ENCODE measurements around the gene BANK1.

BANK1 gene

DNA sequence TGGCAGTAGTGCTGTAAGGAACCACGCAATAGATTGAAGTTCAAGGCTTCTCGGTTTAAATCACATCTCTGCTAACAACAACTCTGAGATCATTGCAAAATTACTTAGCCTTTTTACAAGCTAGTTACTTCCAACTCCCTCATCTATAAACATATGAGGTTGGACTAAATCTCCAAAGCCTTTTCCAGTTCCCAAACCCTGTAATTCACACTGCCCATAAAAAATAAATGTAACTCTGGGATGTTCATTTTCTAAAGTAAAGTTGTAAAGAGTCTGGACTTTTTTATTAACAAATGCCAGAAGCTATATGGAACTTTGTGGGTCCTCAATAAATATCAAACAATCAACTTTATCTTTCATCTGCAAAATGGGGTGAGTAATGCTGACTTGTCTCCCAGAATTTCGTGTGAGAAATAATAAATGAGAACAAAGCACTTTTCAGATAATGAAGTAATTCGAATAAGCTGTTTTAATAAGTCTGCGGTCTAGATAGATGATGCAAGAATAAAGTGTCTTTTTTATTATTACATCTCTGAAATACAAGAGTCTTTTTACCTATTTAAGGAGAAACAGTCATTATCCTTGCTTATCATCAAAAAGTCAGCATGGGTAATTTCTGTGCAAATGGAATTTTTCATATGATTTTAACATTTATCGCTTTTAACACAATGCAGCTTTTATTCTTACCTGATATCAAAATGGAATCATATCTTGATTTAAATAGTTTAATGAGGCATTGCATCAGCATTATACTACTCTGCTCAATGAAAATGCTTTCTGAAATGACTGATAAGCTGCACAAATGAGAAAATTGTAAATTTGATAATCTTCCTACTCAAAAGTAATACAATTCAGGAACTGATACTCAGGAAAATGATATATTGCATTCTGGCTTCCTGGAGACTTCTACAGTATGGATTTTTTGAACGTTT, 252.6 kb downstream of the BANK1 start (continued):
- TF ChIP-seq POU6F1 (CRISPR knock-in tag; IDR thresholded peaks at IDR 0.05; ENCODE audit: borderline replicate concordance, low read depth) (no peak; the same call in 1 of the 2 replicates), RARB (CRISPR knock-in tag; IDR thresholded peaks at IDR 0.05) (no peak), ZNF8 (CRISPR knock-in tag; IDR thresholded peaks at IDR 0.05) (no peak), PATZ1 (CRISPR knock-in tag; IDR thresholded peaks at IDR 0.05; ENCODE audit: borderline replicate concordance) (no peak), ZFP3 (CRISPR knock-in tag; IDR thresholded peaks at IDR 0.05) (0 out of 2 replicates have a peak, but pooled peaks have one; percentile 27), OSR1 (CRISPR knock-in tag; IDR thresholded peaks at IDR 0.05) (no peak)

GRCh38 chr4:102047616-102048015, 257.1 kb downstream of the BANK1 start:
- peak; percentile 46; the same call in 1 of the 3 replicates for ATAC-seq
- TF ChIP-seq ISL1 (CRISPR knock-in tag; IDR thresholded peaks at IDR 0.05): peak; percentile 30; the same call in 1 of the 2 replicates
- no peak for TF ChIP-seq ZNF70 (CRISPR knock-in tag; IDR thresholded peaks at IDR 0.05)

DNA sequence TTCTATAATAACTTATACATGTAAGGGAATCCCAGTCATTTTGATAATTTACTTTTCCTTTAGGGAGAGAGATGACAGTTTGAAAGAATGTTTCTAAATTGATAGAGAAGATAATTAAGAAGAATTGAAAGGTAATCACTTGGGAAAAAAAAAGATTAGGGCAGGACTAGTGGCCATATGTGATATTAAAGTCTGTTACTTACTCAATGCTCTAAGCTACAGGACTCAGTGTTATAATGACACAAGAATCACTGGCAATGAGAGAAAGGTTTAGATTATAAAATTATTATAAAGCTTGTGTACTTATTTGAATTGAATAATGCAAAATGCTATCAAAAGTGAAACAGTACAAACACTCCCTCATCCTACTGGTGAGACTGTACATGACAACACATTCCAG, 265.3 kb downstream of the BANK1 start:
- ATAC-seq: no peak
- TF ChIP-seq GLIS3 (CRISPR knock-in tag; IDR thresholded peaks at IDR 0.05): no peak
- TF ChIP-seq PATZ1 (CRISPR knock-in tag; IDR thresholded peaks at IDR 0.05; ENCODE audit: borderline replicate concordance): no peak
- TF ChIP-seq ZFP3 (CRISPR knock-in tag; IDR thresholded peaks at IDR 0.05): no peak
- no peak for TF ChIP-seq POU6F1 (CRISPR knock-in tag; IDR thresholded peaks at IDR 0.05; ENCODE audit: borderline replicate concordance, low read depth)
- no peak for TF ChIP-seq SNAI2 (CRISPR knock-in tag; IDR thresholded peaks at IDR 0.05)
- TF ChIP-seq ZFP30 (CRISPR knock-in tag; IDR thresholded peaks at IDR 0.05): no peak
- TF ChIP-seq CSDC2 (CRISPR knock-in tag; IDR thresholded peaks at IDR 0.05): no peak
- TF ChIP-seq TOX (CRISPR knock-in tag; IDR thresholded peaks at IDR 0.05; ENCODE audit: borderline replicate concordance): no peak
- no peak for TF ChIP-seq RARB (CRISPR knock-in tag; IDR thresholded peaks at IDR 0.05)
- no peak for TF ChIP-seq TCF4 (CRISPR knock-in tag; IDR thresholded peaks at IDR 0.05; ENCODE audit: borderline replicate concordance)
- TF ChIP-seq ZC3H10 (CRISPR knock-in tag; IDR thresholded peaks at IDR 0.05): no peak
- TF ChIP-seq, protein P1, sequence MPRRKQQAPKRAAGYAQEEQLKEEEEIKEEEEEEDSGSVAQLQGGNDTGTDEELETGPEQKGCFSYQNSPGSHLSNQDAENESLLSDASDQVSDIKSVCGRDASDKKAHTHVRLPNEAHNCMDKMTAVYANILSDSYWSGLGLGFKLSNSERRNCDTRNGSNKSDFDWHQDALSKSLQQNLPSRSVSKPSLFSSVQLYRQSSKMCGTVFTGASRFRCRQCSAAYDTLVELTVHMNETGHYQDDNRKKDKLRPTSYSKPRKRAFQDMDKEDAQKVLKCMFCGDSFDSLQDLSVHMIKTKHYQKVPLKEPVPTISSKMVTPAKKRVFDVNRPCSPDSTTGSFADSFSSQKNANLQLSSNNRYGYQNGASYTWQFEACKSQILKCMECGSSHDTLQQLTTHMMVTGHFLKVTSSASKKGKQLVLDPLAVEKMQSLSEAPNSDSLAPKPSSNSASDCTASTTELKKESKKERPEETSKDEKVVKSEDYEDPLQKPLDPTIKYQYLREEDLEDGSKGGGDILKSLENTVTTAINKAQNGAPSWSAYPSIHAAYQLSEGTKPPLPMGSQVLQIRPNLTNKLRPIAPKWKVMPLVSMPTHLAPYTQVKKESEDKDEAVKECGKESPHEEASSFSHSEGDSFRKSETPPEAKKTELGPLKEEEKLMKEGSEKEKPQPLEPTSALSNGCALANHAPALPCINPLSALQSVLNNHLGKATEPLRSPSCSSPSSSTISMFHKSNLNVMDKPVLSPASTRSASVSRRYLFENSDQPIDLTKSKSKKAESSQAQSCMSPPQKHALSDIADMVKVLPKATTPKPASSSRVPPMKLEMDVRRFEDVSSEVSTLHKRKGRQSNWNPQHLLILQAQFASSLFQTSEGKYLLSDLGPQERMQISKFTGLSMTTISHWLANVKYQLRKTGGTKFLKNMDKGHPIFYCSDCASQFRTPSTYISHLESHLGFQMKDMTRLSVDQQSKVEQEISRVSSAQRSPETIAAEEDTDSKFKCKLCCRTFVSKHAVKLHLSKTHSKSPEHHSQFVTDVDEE (CRISPR knock-in tag; IDR thresholded peaks at IDR 0.05): no peak
- no peak for TF ChIP-seq ISL1 (CRISPR knock-in tag; IDR thresholded peaks at IDR 0.05)
- no peak for TF ChIP-seq ZNF70 (CRISPR knock-in tag; IDR thresholded peaks at IDR 0.05)
- TF ChIP-seq ESRRG (CRISPR knock-in tag; IDR thresholded peaks at IDR 0.05): no peak
- no peak for TF ChIP-seq ARNTL (CRISPR knock-in tag; IDR thresholded peaks at IDR 0.05; ENCODE audit: borderline replicate concordance, low read depth)
- TF ChIP-seq OSR1 (CRISPR knock-in tag; IDR thresholded peaks at IDR 0.05): no peak
